BJ (cell line): ENCODE data around the gene ADAT3. TPM values are rescaled to one million over a fixed set of nuclear protein-coding genes. Genes with fewer than 3 reads are reported as not detected.

ENCODE experiments used
- CTCF ChIA-PET: fragments of 350-600 bp; formaldehyde crosslinking; extraction: SDS; loops from one replicate; lab custom pipeline; 2021; ENCODE audit warnings: antibody characterized with exemption, inconsistent platforms; lab: Yijun Ruan, JAX
- POLR2A ChIA-PET: fragments of 300-600 bp; sonication (Branson Sonifier 250); formaldehyde crosslinking; extraction: SDS; loops from one replicate; lab custom pipeline; 2021; ENCODE audit warnings: antibody characterized with exemption; lab: Charles Lee
- DNase-seq: peaks from one replicate; pipeline ENCODE4 v3.0.0-alpha.2; 2011; ENCODE audit warnings: low read depth
- H3K27me3 ChIP-seq: 2 replicates; pipeline ENCODE4 v1.6.0; 2011; ENCODE audit warnings: low read length; ENCODE audit not compliant: control insufficient read depth, insufficient read depth
- H3K36me3 ChIP-seq: 2 replicates; pipeline ENCODE4 v1.5.1; 2011; ENCODE audit warnings: low read length; ENCODE audit not compliant: control insufficient read depth, insufficient read depth
- H3K4me3 ChIP-seq: 2 replicates; pipeline ENCODE4 v1.5.1; 2011; ENCODE audit warnings: low read depth, mild to moderate bottlenecking, control low read depth, low read length
- polyA plus RNA-seq: library from polyadenylated mRNA; depleted of rRNA; stranded (reverse); fragments of >200 nt; gene quantifications from 2 replicates; pipeline ENCODE4 v1.2.3, GENCODE V29; 2011
- TF ChIP-seq, protein P1 (sequence below): IDR thresholded peaks from 2 replicates; pipeline ENCODE4 v1.5.1; 2011; ENCODE audit warnings: low read depth, mild to moderate bottlenecking, control low read depth, inconsistent platforms, low read length, moderate library complexity; ENCODE audit not compliant: insufficient read depth

ADAT3 gene
- polyA plus RNA-seq, 1 experiment = 0.64 TPM

GRCh38 chr19:1857648-1858326, 47.4 kb upstream of the ADAT3 start:
- TF ChIP-seq, protein P1, sequence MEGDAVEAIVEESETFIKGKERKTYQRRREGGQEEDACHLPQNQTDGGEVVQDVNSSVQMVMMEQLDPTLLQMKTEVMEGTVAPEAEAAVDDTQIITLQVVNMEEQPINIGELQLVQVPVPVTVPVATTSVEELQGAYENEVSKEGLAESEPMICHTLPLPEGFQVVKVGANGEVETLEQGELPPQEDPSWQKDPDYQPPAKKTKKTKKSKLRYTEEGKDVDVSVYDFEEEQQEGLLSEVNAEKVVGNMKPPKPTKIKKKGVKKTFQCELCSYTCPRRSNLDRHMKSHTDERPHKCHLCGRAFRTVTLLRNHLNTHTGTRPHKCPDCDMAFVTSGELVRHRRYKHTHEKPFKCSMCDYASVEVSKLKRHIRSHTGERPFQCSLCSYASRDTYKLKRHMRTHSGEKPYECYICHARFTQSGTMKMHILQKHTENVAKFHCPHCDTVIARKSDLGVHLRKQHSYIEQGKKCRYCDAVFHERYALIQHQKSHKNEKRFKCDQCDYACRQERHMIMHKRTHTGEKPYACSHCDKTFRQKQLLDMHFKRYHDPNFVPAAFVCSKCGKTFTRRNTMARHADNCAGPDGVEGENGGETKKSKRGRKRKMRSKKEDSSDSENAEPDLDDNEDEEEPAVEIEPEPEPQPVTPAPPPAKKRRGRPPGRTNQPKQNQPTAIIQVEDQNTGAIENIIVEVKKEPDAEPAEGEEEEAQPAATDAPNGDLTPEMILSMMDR = no peak
- Histone ChIP-seq H3K4me3 (peak overlapping the region; percentile 48), H3K27me3 (no peaks in the 10 kb centered on the region), H3K36me3 (peaks cover 1% of the 10 kb centered on the region; the same call in 1 of the 2 replicates)
- no peak for DNase-seq
- POLR2A ChIA-PET = interaction anchor here (0.6 kb wide), 1 partner anchor 283 kb away, joined by 5 read pairs; no protein-coding TSS in a partner anchor
- CTCF ChIA-PET = interaction anchor here (0.6 to 3.9 kb wide), 6 partner anchors 9 to 339 kb away, joined by 3 to 24 read pairs (median 4); no protein-coding TSS in a partner anchor

DNA sequence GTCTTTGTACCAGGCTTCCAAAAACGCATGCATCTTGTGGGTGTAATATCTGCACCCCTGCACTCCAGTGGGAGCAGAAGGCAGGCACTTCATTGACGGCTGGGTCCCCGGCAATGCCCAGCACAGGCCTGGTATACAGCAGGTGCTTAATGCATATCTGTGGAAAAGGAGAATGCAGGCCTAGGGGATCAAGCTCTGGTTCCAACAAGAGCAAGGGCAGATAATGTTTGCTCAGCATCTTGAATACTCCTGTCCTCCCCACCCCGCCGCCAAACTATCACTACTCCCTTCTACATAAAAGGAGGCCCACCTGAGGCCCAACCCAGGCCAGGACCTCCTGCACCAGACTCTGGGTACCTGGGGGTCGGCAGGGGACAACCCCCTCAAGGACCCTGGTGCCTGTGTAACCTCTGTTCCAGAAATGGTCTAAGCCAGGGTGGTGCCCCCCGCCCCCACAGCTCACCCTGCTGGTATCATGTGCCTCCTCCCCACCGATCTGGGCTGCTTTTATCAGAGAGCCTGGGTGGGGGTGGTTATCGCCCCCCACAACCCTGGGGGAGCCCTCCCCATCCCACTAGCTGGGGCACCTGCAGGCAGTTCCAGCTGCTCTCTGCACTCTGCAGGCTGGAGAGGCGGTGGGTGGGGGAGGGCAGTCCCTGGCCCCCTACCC, 46.7 kb upstream of the ADAT3 start:
- DNase-seq = no peak
- ChIA-PET POLR2A (interaction anchor here (0.6 kb wide), 2 partner anchors 143 to 414 kb away, joined by 3 read pairs; no protein-coding TSS in a partner anchor), CTCF (interaction anchor here (0.5 to 3.9 kb wide), 4 partner anchors 9 to 233 kb away, joined by 3 to 24 read pairs (median 6); no protein-coding TSS in a partner anchor)
- H3K36me3 ChIP-seq = no peaks in the 10 kb centered on the region
- no peaks in the 10 kb centered on the region for H3K27me3 ChIP-seq
- TF ChIP-seq, protein P1 = no peak
- H3K4me3 ChIP-seq = no peak overlapping the region

- Histone ChIP-seq H3K4me3 (peak overlapping the region; percentile 91; the same call in 1 of the 2 replicates), H3K36me3 (no peaks in the 10 kb centered on the region), H3K27me3 (no peaks in the 10 kb centered on the region)
- TF ChIP-seq, protein P1 = no peak
- DNase-seq = no peak
- CTCF ChIA-PET = interaction anchor here (1.0 kb wide), 1 partner anchor 16 kb away, joined by 3 read pairs; no protein-coding TSS in a partner anchor
- POLR2A ChIA-PET = interaction anchor here (0.6 kb wide), 1 partner anchor 413 kb away, joined by 3 read pairs; no protein-coding TSS in a partner anchor
These were observed 45.8 kb upstream of the ADAT3 start for GRCh38 chr19:1859331-1859781.

GRCh38 chr19:1860042-1860775, 45.0 kb upstream of the ADAT3 start:
- POLR2A ChIA-PET = no interaction called here
- TF ChIP-seq, protein P1 = no peak; the same call in 1 of the 2 replicates
- no peaks in the 10 kb centered on the region for H3K27me3 ChIP-seq
- CTCF ChIA-PET = interaction anchor here (0.6 to 1.3 kb wide), 3 partner anchors 17 to 87 kb away, joined by 3 to 5 read pairs (median 3); no protein-coding TSS in a partner anchor
- DNase-seq = no peak
- H3K4me3 ChIP-seq = peak overlapping the region; percentile 91
- no peaks in the 10 kb centered on the region for H3K36me3 ChIP-seq
